ENCODE data around the gene MNT. TPM values are rescaled to one million over a fixed set of nuclear protein-coding genes. Genes with fewer than 3 reads are reported as not detected.

MNT gene
- polyA plus RNA-seq, 3 donors, result 0.28 to 42.4 (median 1.3) TPM

DNA sequence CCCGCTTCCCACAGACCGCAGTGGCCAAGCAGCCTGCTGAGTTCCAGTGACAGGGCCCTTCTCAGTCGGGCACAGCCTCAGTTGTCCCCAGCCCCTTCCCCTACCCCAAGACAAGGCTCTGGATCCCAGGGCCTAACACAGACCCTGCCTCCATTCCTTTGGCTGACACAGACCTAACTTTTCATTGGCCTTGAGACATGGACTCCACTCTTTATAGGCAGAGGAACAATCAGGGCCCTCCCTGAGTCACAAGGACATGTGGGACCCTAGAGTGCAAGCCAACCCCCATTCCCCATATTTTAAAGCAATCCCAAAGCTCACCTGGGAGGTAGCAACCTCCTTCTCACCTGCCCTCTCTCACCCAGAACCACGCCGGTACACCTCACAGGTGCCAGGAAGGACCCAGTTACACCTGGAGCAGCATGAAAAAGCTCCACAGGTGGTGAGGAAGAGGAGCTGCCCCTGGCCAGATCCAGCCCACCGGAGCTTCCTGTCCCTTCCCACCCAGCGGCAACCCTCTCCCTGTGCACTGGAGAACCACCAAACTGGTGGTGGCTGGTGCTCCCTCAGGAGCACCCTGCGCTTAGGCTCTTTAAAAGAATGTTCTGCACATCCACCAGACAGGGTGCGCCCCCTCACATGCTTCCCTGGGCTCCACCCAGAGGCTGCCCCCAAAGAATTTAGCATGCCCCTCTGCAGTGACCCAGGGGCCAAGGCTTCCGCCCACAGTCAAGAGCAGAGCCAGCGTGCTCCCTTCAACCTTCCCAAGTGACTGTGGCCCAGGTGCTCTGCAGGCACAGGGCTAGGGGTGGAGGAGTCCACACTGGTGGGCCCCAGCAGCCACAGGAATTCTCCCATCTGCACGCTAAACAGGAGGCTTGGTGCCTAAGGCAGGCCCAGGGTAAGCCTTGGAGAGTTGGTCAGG is 3.4 kb downstream of the MNT start:
- Histone ChIP-seq H3K27ac (ENCODE audit: low read depth in 1 of 2, low read length in 2 of 2) (peak overlapping the region; percentile 96 to 100), H3K9me3 (replicated peaks in 1 of 2; ENCODE audit: control insufficient read depth in 1 of 2, insufficient read depth in 1 of 2, low read length in 2 of 2) (no peaks in the 10 kb centered on the region), H3K9ac (ENCODE audit: insufficient read depth, low read length, poor library complexity, severe bottlenecking) (peak overlapping the region; percentile 76), H3K4me2 (replicated peaks; ENCODE audit: extremely low read depth, low read length, poor library complexity, severe bottlenecking) (peak overlapping the region; percentile 97), H4K20me1 (ENCODE audit: insufficient read depth, low read length) (peaks cover 25% of the 10 kb centered on the region), H3K27me3 (ENCODE audit: control insufficient read depth in 2 of 2, insufficient read depth in 2 of 2, low read length in 2 of 2) (no peaks in the 10 kb centered on the region), H2AFZ (ENCODE audit: insufficient read depth, low read depth, low read length, poor library complexity, severe bottlenecking) (no peak overlapping the region), H3K79me2 (ENCODE audit: insufficient read depth, low read length) (peaks cover 60% of the 10 kb centered on the region), H3K36me3 (replicated peaks in 1 of 2; ENCODE audit: control insufficient read depth in 1 of 2, insufficient read depth in 2 of 2, low read length in 2 of 2) (no peaks in the 10 kb centered on the region), H3K4me3 (replicated peaks in 1 of 3; ENCODE audit: low read depth in 2 of 3, low read length in 3 of 3) (peak overlapping the region in 2 of 3 experiments; percentile 45 to 98), H3K4me1 (ENCODE audit: control insufficient read depth in 1 of 2, insufficient read depth in 2 of 2, low read length in 2 of 2) (peaks cover 53 to 61% of the 10 kb centered on the region in 2 donors)
- WGBS (ENCODE audit: insufficient coverage), result 65% methylated on average over 10 of the region's 12 CpGs
- peak overlapping the region; percentile 98 to 100 (median 99) for H3K27ac Mint-ChIP-seq
- peaks cover 0 to 6% (median 0%) of the 10 kb centered on the region in 3 donors for H3K27me3 Mint-ChIP-seq (ENCODE audit: low read depth in 3 of 3)
- intact Hi-C loops (cut with micrococcal nuclease), result loop anchor here in 1 of 2 donors (10.0 kb wide), 1 partner anchor 753 kb away; the partner anchor contains the start of genes RILP and SCARF1
- H3K4me1 Mint-ChIP-seq, result peaks cover 43% of the 10 kb centered on the region
- H3K9me3 Mint-ChIP-seq, result peaks cover 0 to 5% (median 0%) of the 10 kb centered on the region in 7 donors
- peak overlapping the region; percentile 88 to 90 for H3K4me3 Mint-ChIP-seq
- DNase-seq, result peak in 1 of 3 donors; percentile 35
- peaks cover 20 to 23% of the 10 kb centered on the region in 2 donors for H3K36me3 Mint-ChIP-seq
- TF ChIP-seq, protein P1, sequence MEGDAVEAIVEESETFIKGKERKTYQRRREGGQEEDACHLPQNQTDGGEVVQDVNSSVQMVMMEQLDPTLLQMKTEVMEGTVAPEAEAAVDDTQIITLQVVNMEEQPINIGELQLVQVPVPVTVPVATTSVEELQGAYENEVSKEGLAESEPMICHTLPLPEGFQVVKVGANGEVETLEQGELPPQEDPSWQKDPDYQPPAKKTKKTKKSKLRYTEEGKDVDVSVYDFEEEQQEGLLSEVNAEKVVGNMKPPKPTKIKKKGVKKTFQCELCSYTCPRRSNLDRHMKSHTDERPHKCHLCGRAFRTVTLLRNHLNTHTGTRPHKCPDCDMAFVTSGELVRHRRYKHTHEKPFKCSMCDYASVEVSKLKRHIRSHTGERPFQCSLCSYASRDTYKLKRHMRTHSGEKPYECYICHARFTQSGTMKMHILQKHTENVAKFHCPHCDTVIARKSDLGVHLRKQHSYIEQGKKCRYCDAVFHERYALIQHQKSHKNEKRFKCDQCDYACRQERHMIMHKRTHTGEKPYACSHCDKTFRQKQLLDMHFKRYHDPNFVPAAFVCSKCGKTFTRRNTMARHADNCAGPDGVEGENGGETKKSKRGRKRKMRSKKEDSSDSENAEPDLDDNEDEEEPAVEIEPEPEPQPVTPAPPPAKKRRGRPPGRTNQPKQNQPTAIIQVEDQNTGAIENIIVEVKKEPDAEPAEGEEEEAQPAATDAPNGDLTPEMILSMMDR (IDR thresholded peaks at IDR 0.05), result no peak

DNA sequence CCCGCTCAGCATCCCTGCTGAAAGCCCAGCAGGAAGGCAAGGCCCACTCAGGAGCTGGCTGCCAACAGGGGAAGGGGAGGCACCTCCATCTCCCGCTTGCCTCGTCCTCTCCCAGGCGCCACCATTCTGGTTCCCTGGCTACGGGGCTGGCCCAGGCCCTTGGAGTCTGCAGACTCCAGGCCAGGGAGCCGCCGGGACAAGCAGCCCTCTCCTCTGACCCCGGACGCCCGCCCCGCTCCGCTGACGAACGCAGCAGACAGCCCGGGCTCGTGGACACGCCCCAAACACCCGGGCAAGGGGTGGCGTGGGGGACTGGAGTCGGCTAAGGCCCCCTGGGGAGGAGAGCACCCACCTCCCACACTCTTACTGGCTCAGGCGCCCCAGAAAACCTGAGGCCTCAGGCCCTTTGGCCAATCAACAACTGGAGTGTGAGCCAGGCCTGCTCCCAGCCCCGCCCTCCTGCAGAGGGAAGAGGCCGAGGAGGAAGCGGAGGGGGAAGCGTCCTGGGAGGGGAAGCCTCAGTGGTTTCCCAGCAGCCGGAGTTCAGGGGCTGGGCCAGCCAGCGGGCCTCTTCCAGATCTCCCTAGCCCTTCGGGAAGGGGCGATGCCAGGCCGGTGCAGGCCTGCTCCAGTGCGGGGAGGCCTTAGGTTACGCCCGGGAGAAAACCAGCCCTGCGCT is 4.2 kb downstream of the MNT start:
- no peaks in the 10 kb centered on the region for H3K9me3 ChIP-seq (replicated peaks in 1 of 2; ENCODE audit: control insufficient read depth in 1 of 2, insufficient read depth in 1 of 2, low read length in 2 of 2)
- intact Hi-C loops (cut with micrococcal nuclease), result loop anchor here in 1 of 2 donors (10.0 kb wide), 1 partner anchor 752 kb away; the partner anchor contains the start of genes RILP and SCARF1
- peak overlapping the region; percentile 76 for H3K9ac ChIP-seq (ENCODE audit: insufficient read depth, low read length, poor library complexity, severe bottlenecking)
- peak overlapping the region; percentile 21 to 98 (median 45) for H3K4me3 ChIP-seq (replicated peaks in 1 of 3; ENCODE audit: low read depth in 2 of 3, low read length in 3 of 3)
- peaks cover 25 to 27% of the 10 kb centered on the region in 2 donors for H3K36me3 Mint-ChIP-seq
- peaks cover 0 to 5% (median 0%) of the 10 kb centered on the region in 7 donors for H3K9me3 Mint-ChIP-seq
- H3K27me3 ChIP-seq (ENCODE audit: control insufficient read depth in 2 of 2, insufficient read depth in 2 of 2, low read length in 2 of 2), result no peaks in the 10 kb centered on the region
- TF ChIP-seq, protein P1 (IDR thresholded peaks at IDR 0.05), result no peak
- H3K4me2 ChIP-seq (replicated peaks; ENCODE audit: extremely low read depth, low read length, poor library complexity, severe bottlenecking), result peak overlapping the region; percentile 97
- H4K20me1 ChIP-seq (ENCODE audit: insufficient read depth, low read length), result peaks cover 25% of the 10 kb centered on the region
- H3K4me1 Mint-ChIP-seq, result peaks cover 46% of the 10 kb centered on the region
- H3K4me1 ChIP-seq (ENCODE audit: control insufficient read depth in 1 of 2, insufficient read depth in 2 of 2, low read length in 2 of 2), result peaks cover 54 to 65% of the 10 kb centered on the region in 2 donors
- WGBS (ENCODE audit: insufficient coverage), result 5% methylated on average over 22 of the region's 34 CpGs
- peak overlapping the region; percentile 88 to 90 for H3K4me3 Mint-ChIP-seq
- H2AFZ ChIP-seq (ENCODE audit: insufficient read depth, low read depth, low read length, poor library complexity, severe bottlenecking), result no peak overlapping the region
- peaks cover 0 to 6% (median 0%) of the 10 kb centered on the region in 3 donors for H3K27me3 Mint-ChIP-seq (ENCODE audit: low read depth in 3 of 3)
- H3K36me3 ChIP-seq (replicated peaks in 1 of 2; ENCODE audit: control insufficient read depth in 1 of 2, insufficient read depth in 2 of 2, low read length in 2 of 2), result no peaks in the 10 kb centered on the region
- peak overlapping the region; percentile 96 to 100 for H3K27ac ChIP-seq (ENCODE audit: low read depth in 1 of 2, low read length in 2 of 2)
- peak overlapping the region; percentile 98 to 100 (median 99) for H3K27ac Mint-ChIP-seq
- peaks cover 61% of the 10 kb centered on the region for H3K79me2 ChIP-seq (ENCODE audit: insufficient read depth, low read length)
- DNase-seq, result peak; percentile 95 to 97 (median 97)

Data from CD14-positive monocyte (primary cell).